Testis (tissue), 2 donors: ENCODE data around the gene SNN.

ENCODE experiments used
- CTCF ChIP-seq, 3 experiments: fragments of 450-650 bp in 2 of 3; fragments of 200-600 bp in 1 of 3; sonication (generic) in 1 of 3; IDR thresholded peaks; one replicate each; pipeline ENCODE4 v1.5.1; 2016 to 2019; ENCODE audit warnings: antibody characterized with exemption in 3 of 3, mild to moderate bottlenecking in 2 of 3, moderate library complexity in 1 of 3
- POLR2A ChIP-seq: fragments of 450-650 bp; IDR thresholded peaks from one replicate; pipeline ENCODE4 v1.6.1; 2017; ENCODE audit warnings: antibody characterized with exemption, mild to moderate bottlenecking, moderate library complexity

GRCh38 chr16:11666103-11667055, 1.9 kb upstream of the SNN start:
- TF ChIP-seq CTCF (IDR thresholded peaks at IDR 0.05) = no peak
- no peak for TF ChIP-seq POLR2A
